GM19193 (cell line): Measurements from ENCODE around the gene CISH.

Experiments
- POLR2A ChIP-seq: IDR thresholded peaks from 4 replicates; pipeline ENCODE4 v1.6.1; 2011; ENCODE audit not compliant: insufficient read depth, insufficient read length; ENCODE audit errors: extremely low read depth

The CISH gene

GRCh38 chr3:50611464-50612233, at the start of gene CISH:
Gene CISH, minus strand, starts transcription at chr3:50611774. Its CDS starts 124 bp downstream, at chr3:50611650.
- TF ChIP-seq POLR2A = peak; percentile 56

- no peak for TF ChIP-seq POLR2A
Measured at GRCh38 chr3:50660386-50660785, 48.8 kb upstream of the CISH start.

- no peak for TF ChIP-seq POLR2A
Measured at GRCh38 chr3:50658831-50659230, 47.3 kb upstream of the CISH start.

GRCh38 chr3:50658416-50658815, 46.8 kb upstream of the CISH start:
- no peak for TF ChIP-seq POLR2A

- no peak for TF ChIP-seq POLR2A
Measured at GRCh38 chr3:50657816-50658215, 46.2 kb upstream of the CISH start.

GRCh38 chr3:50657407-50657806, 45.8 kb upstream of the CISH start:
- TF ChIP-seq POLR2A = no peak

- TF ChIP-seq POLR2A = no peak
Measured at GRCh38 chr3:50656417-50657195, 45.0 kb upstream of the CISH start.

GRCh38 chr3:50655009-50655830, 43.6 kb upstream of the CISH start:
- no peak for TF ChIP-seq POLR2A

GRCh38 chr3:50653937-50654595, 42.5 kb upstream of the CISH start:
- no peak for TF ChIP-seq POLR2A

- no peak for TF ChIP-seq POLR2A
Measured at GRCh38 chr3:50652709-50653108, 41.1 kb upstream of the CISH start.

- TF ChIP-seq POLR2A = no peak
Measured at GRCh38 chr3:50651920-50652529, 40.5 kb upstream of the CISH start.

GRCh38 chr3:50651445-50651844, 39.9 kb upstream of the CISH start:
- TF ChIP-seq POLR2A = no peak

GRCh38 chr3:50650018-50650417, 38.4 kb upstream of the CISH start:
- TF ChIP-seq POLR2A = no peak

- TF ChIP-seq POLR2A = no peak
Measured at GRCh38 chr3:50649451-50649931, 37.9 kb upstream of the CISH start.
